GM21423 (cell line): ENCODE results near the gene S100A8.

ENCODE experiments used
- ATAC-seq: cut with Tn5 transposase; IDR thresholded peaks from one replicate; pipeline ENCODE4 v1.9.1; 2021; ENCODE audit warnings: mild to moderate bottlenecking, moderate library complexity; ENCODE audit not compliant: unreplicated experiment

Gene S100A8

DNA sequence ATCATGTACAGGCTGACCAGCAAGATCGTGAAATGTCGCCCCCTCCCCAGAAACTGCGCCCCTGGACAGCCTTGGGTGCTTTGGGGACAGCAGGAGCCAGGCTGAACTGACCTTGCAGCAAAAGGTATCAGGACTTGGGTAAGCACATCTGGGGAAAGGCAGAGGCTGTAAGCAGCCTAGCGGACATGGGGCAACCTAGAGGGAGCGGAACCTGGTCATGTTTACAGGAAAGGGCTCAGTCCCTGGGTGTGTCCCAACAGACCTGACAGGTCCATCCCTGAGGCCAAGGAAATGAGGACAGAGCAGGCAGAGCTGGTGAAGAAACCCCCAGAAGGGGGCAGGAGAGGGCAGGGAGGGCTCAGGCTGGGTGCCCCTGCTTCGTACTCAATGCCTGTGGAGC, 3.1 kb upstream of the S100A8 start:
- no peak for ATAC-seq

DNA sequence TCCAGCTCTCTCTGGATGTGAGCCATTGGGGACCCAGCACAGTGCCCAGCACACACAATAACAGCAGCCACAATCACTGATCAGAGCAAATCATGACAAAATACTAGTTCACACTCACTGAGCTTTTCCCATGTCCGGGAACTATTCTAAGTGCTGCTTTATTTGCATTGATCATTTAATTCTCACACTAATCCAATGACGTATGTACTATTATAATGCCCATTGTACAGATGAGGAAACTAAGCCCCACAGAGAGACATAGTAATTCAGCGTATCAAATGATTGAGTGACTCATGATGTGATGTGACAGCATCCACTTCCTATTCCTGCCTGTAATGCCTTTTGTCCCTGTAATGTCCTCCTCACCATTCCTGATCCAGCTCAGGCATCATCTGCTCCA, 1.9 kb upstream of the S100A8 start:
- no peak for ATAC-seq

DNA sequence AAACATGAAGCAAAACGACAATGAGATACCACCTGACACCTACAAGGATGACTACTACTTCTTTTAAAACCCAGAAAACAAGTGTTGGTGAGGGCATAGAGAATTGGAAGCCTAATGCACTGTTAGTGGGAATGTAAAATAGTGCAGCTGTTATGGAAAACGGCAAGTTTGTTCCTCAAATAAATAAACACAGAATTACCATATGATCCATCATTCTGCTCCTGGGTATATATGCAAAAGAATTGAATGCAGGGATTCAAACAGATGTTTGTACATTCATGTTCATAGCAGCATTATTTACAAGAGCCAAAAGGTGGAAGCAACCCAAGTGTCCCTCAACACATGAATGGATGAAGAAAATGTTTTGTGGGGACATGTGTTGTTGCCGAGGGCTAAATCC, 1.4 kb upstream of the S100A8 start:
- no peak for ATAC-seq

DNA sequence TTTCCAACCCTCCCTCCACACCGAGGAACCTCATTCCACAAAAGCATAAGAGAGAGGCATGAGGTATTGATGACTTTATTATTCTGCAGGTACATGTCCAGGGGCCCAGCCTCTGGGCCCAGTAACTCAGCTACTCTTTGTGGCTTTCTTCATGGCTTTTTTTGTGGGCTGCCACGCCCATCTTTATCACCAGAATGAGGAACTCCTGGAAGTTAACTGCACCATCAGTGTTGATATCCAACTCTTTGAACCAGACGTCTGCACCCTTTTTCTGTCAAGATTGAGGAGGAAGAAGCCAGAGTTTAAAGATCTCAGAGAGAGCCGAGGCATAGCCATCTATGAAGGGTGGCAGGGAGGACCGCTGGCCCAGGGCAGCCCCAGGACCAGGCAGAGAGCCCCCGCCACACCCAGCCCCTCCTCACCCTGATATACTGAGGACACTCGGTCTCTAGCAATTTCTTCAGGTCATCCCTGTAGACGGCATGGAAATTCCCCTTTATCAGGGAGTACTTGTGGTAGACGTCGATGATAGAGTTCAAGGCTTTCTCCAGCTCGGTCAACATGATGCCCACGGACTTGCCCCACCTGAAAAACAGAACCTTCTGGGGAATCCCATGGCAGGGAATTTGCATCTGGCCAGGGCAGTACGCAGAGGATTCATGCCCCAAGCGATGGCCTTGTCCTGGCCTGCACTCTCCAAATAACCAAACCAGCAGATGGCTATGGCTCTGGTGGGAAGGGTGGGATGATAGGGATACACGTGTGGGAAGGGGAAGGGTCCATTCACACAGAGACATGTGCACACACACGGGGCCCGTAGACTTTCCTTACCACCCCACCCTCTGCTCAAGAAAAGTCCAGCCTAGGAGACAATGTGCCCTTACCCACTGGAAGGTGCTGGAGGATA, 647 bp downstream of the S100A8 start:
- no peak for ATAC-seq

DNA sequence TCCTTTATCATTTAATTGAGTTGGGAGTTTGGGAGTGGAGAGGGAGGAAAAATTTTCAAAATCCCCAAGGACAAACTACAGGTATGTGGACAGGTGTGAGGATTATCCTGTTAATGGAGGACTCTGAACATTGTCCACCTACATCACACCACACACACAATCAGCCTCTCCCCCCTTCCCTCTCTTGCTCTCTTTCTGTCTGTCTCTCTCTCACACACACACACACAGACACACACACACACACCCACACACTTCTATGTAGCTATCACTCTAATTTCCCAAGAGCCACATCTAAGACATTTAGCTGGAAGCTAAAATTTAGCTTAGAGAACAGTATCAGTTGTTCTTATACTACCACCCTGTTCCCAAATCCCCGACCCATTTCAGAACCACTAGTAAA, 1.5 kb downstream of the S100A8 start:
- ATAC-seq = no peak

DNA sequence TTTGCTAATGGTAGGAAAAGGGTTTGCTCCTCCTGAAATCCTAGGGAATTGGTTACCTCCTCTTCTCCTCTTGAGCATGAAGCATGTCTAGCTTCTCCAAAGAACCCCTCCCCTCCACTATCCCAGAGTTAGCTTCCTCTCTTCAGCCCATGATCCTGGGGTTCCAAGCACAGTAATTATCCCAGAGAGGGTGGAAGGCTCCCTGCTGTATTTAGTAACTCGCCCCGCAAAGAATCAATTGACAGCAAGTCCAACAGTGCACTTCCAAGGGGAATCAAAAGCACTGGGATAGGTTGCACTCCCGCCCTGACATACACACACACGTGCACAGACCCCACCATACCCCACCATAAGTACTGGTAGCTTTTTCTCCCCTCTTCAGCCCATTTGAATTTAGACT, 3.1 kb downstream of the S100A8 start:
- ATAC-seq = no peak

DNA sequence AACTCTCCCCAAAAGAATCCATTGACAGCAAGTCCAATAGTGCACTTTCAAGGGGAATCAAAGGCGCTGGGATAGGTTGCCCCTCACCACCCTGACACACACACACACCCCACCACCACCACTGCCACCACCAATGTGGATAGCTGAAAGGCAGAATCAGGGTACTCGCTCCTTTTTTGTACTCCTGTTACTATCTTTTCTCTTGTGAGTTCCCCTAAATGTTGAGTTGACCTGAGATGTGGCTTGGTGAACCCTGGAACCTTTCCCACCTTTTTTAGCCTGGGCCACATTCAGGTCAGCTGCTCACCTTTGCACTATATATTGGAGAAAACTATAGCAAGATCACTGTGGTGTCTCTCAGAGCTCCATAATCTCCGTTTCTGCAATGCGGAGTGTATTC, 3.9 kb downstream of the S100A8 start:
- ATAC-seq = no peak

DNA sequence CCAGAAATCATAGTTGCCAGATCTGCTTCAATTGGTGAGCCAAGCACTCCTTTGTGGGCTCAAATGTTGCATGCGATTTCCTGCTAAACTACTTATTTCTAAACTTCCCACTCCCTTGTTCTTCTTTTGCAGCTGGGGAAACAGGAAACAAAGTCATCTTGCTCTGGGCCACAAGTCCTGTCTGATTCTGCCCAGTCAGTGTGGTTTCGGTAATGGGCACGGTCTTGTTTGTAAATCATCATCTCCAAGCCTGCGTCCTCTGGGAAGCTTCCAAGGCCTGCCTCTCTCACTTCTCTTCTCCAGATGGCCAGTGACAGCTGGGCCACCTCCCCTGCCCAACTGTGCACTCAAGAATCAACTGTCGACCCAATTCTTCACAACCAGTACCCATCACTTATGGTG, 4.4 kb downstream of the S100A8 start:
- no peak for ATAC-seq

DNA sequence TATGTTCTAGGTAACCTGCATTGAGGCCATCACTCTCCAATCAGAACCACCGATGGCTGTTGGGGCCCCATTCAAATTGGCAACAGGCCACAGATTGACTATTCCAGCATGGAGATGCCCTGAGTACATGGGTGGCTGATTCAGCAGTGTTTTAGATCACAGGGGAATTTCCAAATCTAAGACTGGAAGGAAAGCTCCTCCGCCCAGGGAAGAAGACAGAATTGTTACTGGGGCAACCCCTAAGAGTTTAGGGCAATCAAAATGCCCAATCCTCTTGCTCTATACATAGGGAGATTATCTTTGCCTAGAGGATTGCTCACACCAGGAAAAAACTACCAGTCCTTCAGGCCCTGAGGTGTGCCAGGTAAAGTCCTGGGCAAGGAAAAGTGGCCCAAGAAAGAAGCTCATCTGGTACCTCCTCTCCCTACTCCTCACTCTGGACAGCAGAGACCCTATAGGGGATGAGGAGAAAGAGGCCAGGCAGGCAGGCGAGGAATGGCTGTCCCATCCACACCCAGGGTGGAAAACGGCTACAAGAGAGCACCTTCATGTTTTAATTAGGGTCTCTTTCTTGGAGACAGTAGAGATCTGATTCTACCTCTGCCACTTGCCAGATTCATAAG, 5.8 kb downstream of the S100A8 start:
- ATAC-seq = no peak

DNA sequence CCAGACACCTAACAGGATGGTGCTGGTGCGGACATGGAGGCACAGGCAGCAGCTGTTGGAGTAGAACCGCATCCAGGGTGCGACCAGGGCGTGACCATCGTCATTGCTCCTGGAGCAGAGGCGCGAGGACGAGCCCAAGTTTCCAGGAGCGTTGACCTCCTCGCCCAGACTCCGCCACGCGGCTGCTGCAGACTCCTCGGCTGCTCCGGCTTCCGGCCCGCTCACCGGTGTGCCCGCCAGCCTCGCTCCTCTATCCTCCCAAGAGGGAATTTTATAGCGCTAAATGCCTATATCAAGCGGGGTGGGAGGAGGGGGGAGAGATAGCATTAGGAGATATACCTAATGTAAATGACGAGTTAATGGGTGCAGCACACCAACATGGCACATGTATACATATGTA, 10.2 kb downstream of the S100A8 start:
- no peak for ATAC-seq

DNA sequence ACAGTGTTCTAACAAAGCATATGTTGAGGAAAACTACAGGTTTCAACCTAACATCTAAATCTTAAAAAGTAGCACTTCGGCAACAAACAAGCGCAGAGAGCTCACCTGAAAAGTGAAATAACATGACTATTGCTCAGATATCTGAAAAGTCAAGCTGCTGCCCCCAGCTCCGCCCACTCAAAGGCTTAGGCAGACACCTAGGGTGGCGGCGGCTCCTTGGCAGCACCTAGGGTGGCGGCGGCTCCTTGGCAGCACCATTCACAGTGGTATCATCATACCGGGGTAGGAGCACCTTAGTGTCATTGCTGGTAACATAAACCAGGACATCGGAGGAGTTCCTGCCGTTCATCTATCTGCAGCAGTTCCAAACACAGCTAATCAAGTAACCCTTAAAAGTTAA, 11.3 kb downstream of the S100A8 start:
- no peak for ATAC-seq

DNA sequence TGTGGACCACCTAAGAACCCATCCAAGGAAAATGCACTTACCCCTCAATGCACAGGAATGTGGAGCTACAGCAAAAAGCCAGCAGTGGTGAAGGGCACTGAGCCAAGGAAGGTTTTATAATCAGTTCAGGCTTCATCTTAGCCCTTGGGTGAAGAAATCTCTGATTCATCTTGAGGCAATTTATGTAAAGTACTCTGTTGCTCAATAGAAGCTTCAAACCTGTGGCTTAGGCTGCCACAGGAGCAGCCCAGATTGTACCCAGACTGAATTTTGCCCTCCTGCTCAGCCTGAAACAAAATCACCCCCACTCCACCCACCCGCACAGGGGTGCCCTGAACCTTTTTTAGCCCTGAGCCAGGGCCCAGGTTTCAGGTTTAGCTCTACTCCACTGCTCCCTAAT, 15.4 kb downstream of the S100A8 start, which contains the start of gene S100A12:
S100A12 (minus strand) TSS at position 111 of the 400 bp plus-strand sequence. CDS start 1,029 bp downstream, outside the sequence.
- no peak for ATAC-seq

DNA sequence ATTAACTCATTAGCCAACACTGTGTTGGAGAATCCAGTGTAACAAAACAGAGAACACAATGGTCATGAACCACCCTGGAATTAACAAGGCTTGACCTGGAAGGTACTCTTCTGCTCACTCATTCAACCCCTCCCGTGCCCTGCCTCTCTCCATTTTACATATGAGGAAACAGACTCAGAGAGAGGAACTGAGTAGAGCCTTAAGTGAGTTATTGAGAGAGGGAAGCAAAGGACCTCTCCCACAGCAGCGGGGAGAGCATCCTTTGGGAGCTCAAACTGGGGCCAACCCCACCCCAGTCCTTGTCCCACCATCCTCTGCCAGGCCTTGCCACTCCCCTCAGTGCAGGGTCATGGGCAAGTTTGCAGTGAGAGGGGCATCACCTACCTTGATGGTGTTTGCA, 16.8 kb downstream of the S100A8 start:
- no peak for ATAC-seq

DNA sequence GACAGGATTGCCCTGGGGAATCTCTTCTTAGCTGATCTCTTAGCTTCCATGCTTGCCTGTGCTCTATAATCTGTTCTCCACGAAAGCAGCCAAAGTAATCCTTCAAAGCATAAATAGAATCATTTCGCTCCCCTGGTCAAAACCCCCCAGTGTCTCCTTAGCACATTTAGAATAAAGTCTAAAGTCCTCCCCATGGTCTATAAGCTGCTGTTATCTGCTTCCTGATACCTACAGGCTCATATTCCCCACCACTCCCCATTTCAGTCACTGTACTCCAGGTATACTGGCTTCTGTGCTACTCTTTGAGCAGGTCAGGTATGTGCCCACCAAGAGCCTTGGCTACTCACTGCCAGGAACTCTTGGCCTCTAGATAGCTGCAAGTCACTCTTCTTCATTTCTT, 18.3 kb downstream of the S100A8 start:
- ATAC-seq = no peak

DNA sequence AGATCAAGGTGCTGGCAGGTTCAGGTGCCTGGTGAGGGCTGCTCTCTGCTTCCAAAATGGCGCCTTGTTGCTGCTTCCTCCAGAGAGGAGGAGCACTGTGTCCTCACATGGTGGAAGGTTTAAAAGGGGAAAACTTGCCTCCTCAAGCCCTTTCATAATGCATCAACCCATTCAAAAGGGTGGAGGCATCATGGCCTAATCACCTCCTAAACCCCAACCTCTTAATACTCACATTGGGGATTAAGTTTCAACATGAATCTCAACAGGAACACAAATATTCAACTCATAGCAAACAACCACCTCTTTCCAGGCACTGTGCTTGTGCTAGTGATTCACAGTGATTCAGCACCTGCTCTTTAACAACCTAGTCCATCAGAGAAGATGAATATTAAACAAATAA, 19.6 kb downstream of the S100A8 start:
- no peak for ATAC-seq

DNA sequence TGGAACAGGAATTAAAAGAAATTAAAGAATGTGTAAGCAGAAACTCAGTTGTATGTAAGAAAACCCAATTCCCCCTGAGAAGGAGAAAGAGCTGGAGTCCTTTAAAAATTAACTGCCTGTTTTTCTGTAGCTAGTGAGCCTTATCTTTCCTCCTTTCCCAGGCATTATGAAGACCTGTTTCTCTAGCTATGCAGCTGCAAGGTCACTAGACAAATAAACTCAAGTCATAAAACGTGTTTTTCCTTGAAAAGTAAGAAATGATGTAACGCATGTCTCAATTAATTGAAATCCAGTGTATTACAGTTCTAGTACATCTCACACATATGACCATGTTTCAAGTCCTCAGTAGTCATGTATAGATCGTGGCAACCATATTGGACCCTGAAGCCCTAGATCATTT, 20.7 kb downstream of the S100A8 start:
- ATAC-seq = no peak

DNA sequence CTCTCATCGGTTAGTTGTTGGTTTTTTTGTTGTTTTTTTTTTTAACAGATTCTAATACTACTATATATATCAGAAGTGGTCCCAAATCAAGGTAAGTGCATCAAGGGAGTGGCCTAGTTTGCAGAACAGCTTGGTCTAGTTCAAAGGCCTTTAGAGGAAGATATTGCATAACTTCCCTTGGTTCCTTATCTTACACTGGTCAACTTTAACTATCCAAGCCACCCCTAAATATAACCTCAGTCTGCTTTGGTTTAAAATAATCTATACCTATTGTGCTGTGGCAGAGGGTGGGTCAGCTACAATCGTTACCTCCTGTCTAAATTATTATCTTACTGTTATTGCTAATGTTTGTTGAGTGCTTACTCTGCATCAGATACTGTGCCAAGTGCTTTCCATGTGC, 22.4 kb downstream of the S100A8 start:
- no peak for ATAC-seq

DNA sequence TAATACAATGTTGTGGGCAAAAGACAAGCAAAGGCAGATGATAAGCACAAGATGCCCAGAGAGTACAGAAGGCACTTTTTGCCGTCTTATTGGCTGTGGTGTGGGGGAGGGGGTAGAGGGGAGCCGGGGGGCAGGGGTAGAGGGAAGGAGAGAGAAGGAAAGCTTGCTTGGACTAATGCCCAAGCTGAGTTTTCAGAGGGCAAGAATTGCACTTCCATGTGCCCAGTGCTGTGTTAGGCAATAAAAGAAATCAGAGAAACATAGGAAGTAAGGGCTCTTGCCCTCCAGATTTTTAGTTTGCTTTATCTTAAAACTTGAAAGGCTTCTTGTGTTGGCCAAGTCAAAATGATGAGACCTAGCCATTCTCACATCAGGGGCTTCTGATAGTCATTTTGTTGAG, 23.8 kb downstream of the S100A8 start:
- ATAC-seq = no peak

DNA sequence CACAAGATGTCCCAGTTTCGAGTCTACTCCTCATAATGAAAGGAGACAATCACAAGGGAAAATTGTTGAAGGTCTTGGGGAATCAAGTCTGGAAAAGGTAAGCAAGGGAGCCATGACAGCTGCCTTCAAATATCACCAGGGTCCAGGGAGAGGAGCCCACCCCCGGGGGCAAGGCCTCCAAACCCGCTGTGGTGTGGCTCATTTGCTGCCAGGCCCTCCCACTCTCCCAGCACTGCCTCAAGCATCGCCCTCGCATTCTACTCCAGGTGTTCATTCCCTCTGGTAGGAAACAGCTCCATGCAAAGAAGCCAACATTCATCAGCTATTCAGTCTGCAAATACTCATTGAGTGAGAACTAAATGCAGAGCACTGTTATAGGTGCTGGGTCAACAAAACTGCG, 24.6 kb downstream of the S100A8 start:
- ATAC-seq = no peak

DNA sequence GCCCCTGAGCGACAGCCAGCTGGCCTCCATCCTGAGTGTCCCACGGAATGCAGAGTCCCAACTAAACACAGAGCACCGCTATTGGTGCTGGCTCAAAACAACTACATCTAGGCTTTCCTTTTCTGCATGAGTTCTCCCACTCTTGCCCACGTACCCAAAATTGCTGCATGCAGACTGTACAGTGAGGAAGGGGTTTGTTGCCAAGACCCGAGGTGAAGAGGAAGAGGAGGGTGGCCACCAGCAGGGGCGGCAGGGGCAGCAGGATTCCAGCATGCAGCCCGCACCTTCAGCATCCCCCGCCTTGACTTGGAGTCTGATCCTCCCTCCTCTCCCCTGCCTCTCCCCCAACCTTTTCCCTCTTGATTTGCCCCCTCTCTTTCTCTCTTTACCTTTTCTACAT, 25.2 kb downstream of the S100A8 start:
- ATAC-seq = no peak

DNA sequence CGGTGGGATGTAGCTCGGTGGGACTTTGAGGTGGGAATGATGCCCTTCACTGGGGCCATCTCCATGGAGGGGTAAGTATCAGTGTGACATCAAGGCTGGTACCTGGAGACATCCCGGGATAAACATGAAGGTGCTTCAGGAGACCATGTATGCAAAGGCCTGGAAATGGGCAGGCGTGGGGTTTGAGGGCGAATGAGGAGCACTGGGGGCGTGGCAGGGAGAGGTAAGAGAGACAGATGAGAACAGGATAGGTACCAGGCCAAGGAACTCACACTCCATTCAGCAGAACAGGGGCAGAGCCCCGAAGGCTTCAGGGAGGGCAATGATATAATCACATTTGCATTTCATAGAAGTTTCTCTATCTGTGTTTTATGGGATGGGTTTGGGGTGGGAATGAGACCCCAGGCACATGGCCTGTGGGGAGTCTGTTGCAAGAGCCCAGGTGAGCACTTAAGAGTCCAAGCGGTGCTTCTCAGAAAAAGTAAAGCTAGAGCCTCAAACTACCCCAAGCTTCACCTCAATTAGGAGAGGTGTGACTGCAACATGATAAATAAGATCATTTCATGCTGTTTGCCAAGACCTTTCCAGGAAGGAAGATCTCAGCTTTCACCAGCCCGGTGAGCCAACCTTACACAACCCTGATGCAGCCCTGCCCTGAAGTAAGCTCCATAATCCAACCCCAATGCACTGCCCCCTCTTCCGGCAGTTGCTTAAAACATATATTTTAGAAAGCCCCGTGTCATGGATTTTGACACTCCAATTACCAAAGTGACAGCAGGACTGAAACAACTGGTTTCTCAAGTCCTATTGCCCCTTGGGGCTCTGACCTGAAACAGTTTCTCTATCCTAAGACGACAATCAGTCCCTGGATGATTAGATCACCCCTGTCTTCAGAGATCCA, 25.9 kb downstream of the S100A8 start:
- ATAC-seq = no peak
